ENCODE measurements around the gene MAGEA3. TPM values are rescaled to one million over a fixed set of nuclear protein-coding genes. Genes with fewer than 3 reads are reported as not detected.
"Not testable (repeated sequence)": the region's sequence is repeated elsewhere in the genome, so short reads cannot be mapped to it uniquely, and the experiment has no call there.

Gene MAGEA3
- polyA plus RNA-seq, 2 of the 4 experiments (the other 2 are of a cell fraction) = 0.96 to 2.2 TPM

GRCh38 chrX:152709173-152709572 is 10.6 kb downstream of the MAGEA3 start, which contains the start of gene CSAG2:
TSS of gene CSAG2 (minus strand) at chrX:152709273. CDS start at chrX:152709112, 161 bp downstream.
- ATAC-seq; H3K27ac ChIP-seq; CTCF ChIA-PET; H3K9me3 ChIP-seq; DNase-seq (ENCODE audit: low read depth in 1 of 2, low spot score in 1 of 2); H3K4me1 ChIP-seq; H3K4me3 ChIP-seq; POLR2A ChIA-PET; FAIRE-seq; H3K4me2 ChIP-seq: not testable (repeated sequence)
- no CpG with 5 or more reads among the region's 2 CpGs for WGBS (ENCODE audit: missing lambda C conversion rate)

DNA sequence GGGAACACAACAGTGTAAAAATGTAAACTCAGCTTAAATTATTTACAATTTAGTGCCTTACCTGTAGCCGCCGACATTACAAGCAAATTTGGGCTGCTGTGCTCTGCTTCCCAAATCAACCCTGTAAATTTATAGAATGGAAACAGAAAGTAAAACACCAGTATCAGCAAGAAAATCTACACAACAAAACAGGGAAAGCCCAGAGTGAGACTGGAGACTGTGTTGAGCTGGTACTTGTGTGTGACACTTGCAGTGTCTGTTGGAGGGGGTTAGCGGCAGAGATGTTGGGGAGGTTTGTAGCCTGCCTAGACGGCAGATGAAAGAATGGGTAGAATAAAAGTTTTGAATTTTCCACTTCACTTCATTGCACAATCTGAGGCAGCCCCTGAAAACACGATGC is 14.6 kb downstream of the MAGEA3 start:
- H3K27ac ChIP-seq; ATAC-seq; H3K9me3 ChIP-seq; POLR2A ChIA-PET; FAIRE-seq; H3K4me2 ChIP-seq; CTCF ChIA-PET; H3K4me3 ChIP-seq; H3K4me1 ChIP-seq; DNase-seq (ENCODE audit: low read depth in 1 of 2, low spot score in 1 of 2): not testable (repeated sequence)
- no CpG with 5 or more reads among the region's 5 CpGs for WGBS (ENCODE audit: missing lambda C conversion rate)

DNA sequence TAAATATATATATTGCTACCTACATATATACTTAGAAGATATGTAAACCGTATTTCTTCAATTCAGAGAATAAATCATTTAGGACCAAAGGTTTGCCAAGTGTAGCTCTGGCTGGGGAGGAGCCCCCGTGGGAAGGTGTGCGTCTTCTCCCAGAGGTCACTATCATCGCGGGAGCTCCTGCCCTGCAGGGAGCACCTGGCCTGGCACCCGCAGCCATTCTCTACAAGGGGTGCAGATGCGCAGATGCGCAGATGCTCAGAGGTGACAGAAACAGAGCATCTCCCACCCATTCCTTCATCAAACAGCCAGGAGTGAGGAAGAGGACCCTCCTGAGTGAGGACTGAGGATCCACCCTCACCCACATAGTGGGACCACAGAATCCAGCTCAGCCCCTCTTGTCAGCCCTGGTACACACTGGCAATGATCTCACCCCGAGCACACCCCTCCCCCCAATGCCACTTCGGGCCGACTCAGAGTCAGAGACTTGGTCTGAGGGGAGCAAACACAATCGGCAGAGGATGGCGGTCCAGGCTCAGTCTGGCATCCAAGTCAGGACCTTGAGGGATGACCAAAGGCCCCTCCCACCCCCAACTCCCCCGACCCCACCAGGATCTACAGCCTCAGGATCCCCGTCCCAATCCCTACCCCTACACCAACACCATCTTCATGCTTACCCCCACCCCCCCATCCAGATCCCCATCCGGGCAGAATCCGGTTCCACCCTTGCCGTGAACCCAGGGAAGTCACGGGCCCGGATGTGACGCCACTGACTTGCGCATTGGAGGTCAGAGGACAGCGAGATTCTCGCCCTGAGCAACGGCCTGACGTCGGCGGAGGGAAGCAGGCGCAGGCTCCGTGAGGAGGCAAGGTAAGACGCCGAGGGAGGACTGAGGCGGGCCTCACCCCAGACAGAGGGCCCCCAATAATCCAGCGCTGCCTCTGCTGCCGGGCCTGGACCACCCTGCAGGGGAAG is 15.5 kb downstream of the MAGEA3 start, which contains the start of gene MAGEA2B:
Gene MAGEA2B, plus strand, starts transcription at position 814 of the 973 bp plus-strand sequence. CDS start 2,479 bp downstream, outside the sequence.
- FAIRE-seq; POLR2A ChIA-PET; H3K27ac ChIP-seq; H3K4me1 ChIP-seq; DNase-seq (ENCODE audit: low read depth in 1 of 2, low spot score in 1 of 2); H3K4me2 ChIP-seq; H3K9me3 ChIP-seq; CTCF ChIA-PET; H3K4me3 ChIP-seq; ATAC-seq: not testable (repeated sequence)
- no CpG with 5 or more reads among the region's 35 CpGs for WGBS (ENCODE audit: missing lambda C conversion rate)

- no peak overlapping the region for H3K4me3 ChIP-seq
- 0% methylated on average over 7 of the region's 7 CpGs for WGBS (ENCODE audit: missing lambda C conversion rate)
- no peak overlapping the region for H3K4me2 ChIP-seq
- no peak for ATAC-seq
- no peaks in the 10 kb centered on the region for H3K9me3 ChIP-seq
- FAIRE-seq = no peak
- POLR2A ChIA-PET = no interaction called here
- CTCF ChIA-PET = no interaction called here
- TF ChIP-seq PBX3 (IDR thresholded peaks at IDR 0.05) (no peak), KDM5A (IDR thresholded peaks at IDR 0.05) (no peak), POLR2A (IDR thresholded peaks at IDR 0.05; ENCODE audit: low read length) (no peak), EP300 (IDR thresholded peaks at IDR 0.05) (no peak), NR3C1 (IDR thresholded peaks at IDR 0.05) (no peak), CBX8 (IDR thresholded peaks at IDR 0.05) (no peak), E2F6 (IDR thresholded peaks at IDR 0.05; ENCODE audit: borderline replicate concordance, low read depth) (no peak), TFCP2L1 (CRISPR knock-in tag; IDR thresholded peaks at IDR 0.05) (no peak), RCOR1 (IDR thresholded peaks at IDR 0.05; ENCODE audit: low read depth, low read length) (no peak), HOXA7 (CRISPR knock-in tag; IDR thresholded peaks at IDR 0.05) (no peak), MAFK (IDR thresholded peaks at IDR 0.05; ENCODE audit: partially characterized antibody) (no peak), SREBF2 (IDR thresholded peaks at IDR 0.05) (no peak), HES2 (IDR thresholded peaks at IDR 0.05) (no peak)
- H3K4me1 ChIP-seq = no peaks in the 10 kb centered on the region
- no peak for DNase-seq (ENCODE audit: low read depth in 1 of 2, low spot score in 1 of 2)
- no peak overlapping the region for H3K27ac ChIP-seq
These were observed 26.8 kb downstream of the MAGEA3 start for GRCh38 chrX:152725409-152725808.

DNA sequence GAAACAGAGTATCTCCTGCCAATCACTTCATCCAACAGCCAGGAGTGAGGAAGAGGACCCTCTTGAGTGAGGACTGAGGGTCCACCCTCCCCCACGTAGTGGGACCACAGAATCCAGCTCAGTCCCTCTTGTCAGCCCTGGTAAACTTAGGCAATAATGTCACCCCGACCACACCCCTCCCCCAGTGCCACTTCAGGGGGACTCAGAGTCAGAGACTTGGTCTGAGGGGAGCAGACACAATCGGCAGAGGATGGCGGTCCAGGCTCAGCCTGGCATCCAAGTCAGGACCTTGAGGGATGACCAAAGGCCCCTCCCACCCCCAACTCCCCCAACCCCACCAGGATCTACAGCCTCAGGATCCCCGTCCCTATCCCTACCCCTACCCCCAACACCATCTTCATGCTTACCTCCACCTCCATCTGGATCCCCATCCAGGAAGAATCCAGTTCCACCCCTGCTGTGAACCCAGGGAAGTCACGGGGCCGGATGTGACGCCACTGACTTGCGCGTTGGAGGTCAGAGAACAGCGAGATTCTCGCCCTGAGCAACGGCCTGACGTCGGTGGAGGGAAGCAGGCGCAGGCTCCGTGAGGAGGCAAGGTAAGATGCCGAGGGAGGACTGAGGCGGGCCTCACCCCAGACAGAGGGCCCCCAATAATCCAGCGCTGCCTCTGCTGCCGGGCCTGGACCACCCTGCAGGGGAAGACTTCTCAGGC is 34.8 kb downstream of the MAGEA3 start, which contains the start of the genes CSAG1 and MAGEA12:
Gene CSAG1, minus strand, starts transcription at position 461 of the 715 bp plus-strand sequence. CDS start 1,261 bp downstream, outside the sequence.
Gene MAGEA12, plus strand, starts transcription at position 497 of the 715 bp plus-strand sequence. CDS start 2,405 bp downstream, outside the sequence.
- no peak within 1 kb of the TSS for H3K27ac ChIP-seq
- no peak for FAIRE-seq

More for the DNA sequence above, 34.8 kb downstream of the MAGEA3 start, which contains the start of the genes CSAG1 and MAGEA12:
- Histone ChIP-seq H3K9me3 (no peaks in the 10 kb centered on the region), H3K4me1 (no peaks in the 10 kb centered on the region), H3K4me2 (no peak within 1 kb of the TSS), H3K4me3 (no peak within 1 kb of the TSS)
- ChIA-PET POLR2A (no interaction called here), CTCF (no interaction called here)
- WGBS (ENCODE audit: missing lambda C conversion rate) = 52% methylated on average over 15 of the region's 21 CpGs
- TF ChIP-seq RARB (CRISPR knock-in tag; IDR thresholded peaks at IDR 0.05) (no peak), CEBPB (IDR thresholded peaks at IDR 0.05) (no peak), CHD2 (IDR thresholded peaks at IDR 0.05; ENCODE audit: low read length, partially characterized antibody) (no peak), POLR2AphosphoS2 (conservative IDR thresholded peaks at IDR 0.05; ENCODE audit: low read length) (no peak), EP300 (IDR thresholded peaks at IDR 0.05) (no peak), RNF2 (IDR thresholded peaks at IDR 0.05; ENCODE audit: borderline replicate concordance, low read depth) (no peak), MAX (IDR thresholded peaks at IDR 0.05) (no peak)
- TF ChIP-seq, protein P1, sequence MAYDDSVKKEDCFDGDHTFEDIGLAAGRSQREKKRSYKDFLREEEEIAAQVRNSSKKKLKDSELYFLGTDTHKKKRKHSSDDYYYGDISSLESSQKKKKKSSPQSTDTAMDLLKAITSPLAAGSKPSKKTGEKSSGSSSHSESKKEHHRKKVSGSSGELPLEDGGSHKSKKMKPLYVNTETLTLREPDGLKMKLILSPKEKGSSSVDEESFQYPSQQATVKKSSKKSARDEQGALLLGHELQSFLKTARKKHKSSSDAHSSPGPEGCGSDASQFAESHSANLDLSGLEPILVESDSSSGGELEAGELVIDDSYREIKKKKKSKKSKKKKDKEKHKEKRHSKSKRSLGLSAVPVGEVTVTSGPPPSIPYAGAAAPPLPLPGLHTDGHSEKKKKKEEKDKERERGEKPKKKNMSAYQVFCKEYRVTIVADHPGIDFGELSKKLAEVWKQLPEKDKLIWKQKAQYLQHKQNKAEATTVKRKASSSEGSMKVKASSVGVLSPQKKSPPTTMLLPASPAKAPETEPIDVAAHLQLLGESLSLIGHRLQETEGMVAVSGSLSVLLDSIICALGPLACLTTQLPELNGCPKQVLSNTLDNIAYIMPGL (CRISPR knock-in tag; IDR thresholded peaks at IDR 0.05; ENCODE audit: borderline replicate concordance) = no peak
- ATAC-seq (no peak), DNase-seq (ENCODE audit: low read depth in 1 of 2, low spot score in 1 of 2) (peak in 1 of 2 experiments; percentile 6)

Measured in A549 (cell line).